Mesenchymal stem cell (in vitro differentiated cells and primary cell): ENCODE data around the gene PTGER4.
A peak's percentile ranks its signal among the peaks of the same experiment; 100 is the strongest.

Source experiments
- DNase-seq: peaks from one replicate; pipeline ENCODE4 v3.0.0-alpha.2; 2013
- H2AFZ ChIP-seq: one replicate; pipeline ENCODE4 v1.6.1; 2013; ENCODE audit warnings: low read depth, mild to moderate bottlenecking, control low read depth, inconsistent platforms, low read length, moderate library complexity
- H2AK5ac ChIP-seq: 2 replicates; pipeline ENCODE4 v1.6.1; 2013; ENCODE audit warnings: low read length, moderate library complexity, mild to moderate bottlenecking, inconsistent platforms; ENCODE audit not compliant: severe bottlenecking
- H2BK120ac ChIP-seq: one replicate; pipeline ENCODE4 v1.6.1; 2013; ENCODE audit warnings: low read depth, mild to moderate bottlenecking, inconsistent platforms, low read length, moderate library complexity
- H2BK12ac ChIP-seq, 2 experiments: one replicate each; pipeline ENCODE4 v1.6.1; 2013; ENCODE audit warnings: inconsistent platforms in 2 of 2, low read length in 2 of 2, mild to moderate bottlenecking in 2 of 2, moderate library complexity in 2 of 2, control low read depth in 1 of 2
- H2BK15ac ChIP-seq: one replicate; pipeline ENCODE4 v1.6.1; 2013; ENCODE audit warnings: mild to moderate bottlenecking, low read depth, inconsistent platforms; ENCODE audit not compliant: poor library complexity, severe bottlenecking
- H2BK5ac ChIP-seq: 2 replicates; pipeline ENCODE4 v1.6.1; 2013; ENCODE audit warnings: low read depth, mild to moderate bottlenecking, low read length, control low read depth, inconsistent platforms; ENCODE audit not compliant: poor library complexity, severe bottlenecking
- H3K14ac ChIP-seq, 2 experiments: one replicate each; pipeline ENCODE4 v1.6.1; 2013; ENCODE audit warnings: inconsistent platforms in 2 of 2, low read length in 2 of 2, control low read depth in 1 of 2, mild to moderate bottlenecking in 1 of 2, moderate library complexity in 1 of 2
- H3K18ac ChIP-seq, 2 experiments: one replicate each; pipeline ENCODE4 v1.6.1; 2013; ENCODE audit warnings: inconsistent platforms in 2 of 2, low read length in 2 of 2, control low read depth in 1 of 2, low read depth in 1 of 2, mild to moderate bottlenecking in 1 of 2
- H3K23ac ChIP-seq, 2 experiments: one replicate each; pipeline ENCODE4 v1.6.1; 2013; ENCODE audit warnings: inconsistent platforms in 2 of 2, low read length in 2 of 2, mild to moderate bottlenecking in 2 of 2, moderate library complexity in 2 of 2, control low read depth in 1 of 2
- H3K27ac ChIP-seq: 2 replicates; pipeline ENCODE4 v1.5.1; 2013; ENCODE audit warnings: mild to moderate bottlenecking, moderate library complexity, low read length, control low read depth, inconsistent platforms; ENCODE audit not compliant: poor library complexity, severe bottlenecking
- H3K27me3 ChIP-seq, 2 experiments: 2 replicates each; pipeline versions ENCODE4 v1.6.1 to v1.7.0; 2013; ENCODE audit warnings: low read length in 2 of 2, mild to moderate bottlenecking in 2 of 2, moderate library complexity in 2 of 2, control low read depth in 1 of 2, inconsistent platforms in 1 of 2; ENCODE audit not compliant: control insufficient read depth in 1 of 2, insufficient read depth in 1 of 2
- H3K36me3 ChIP-seq, 2 experiments: 2 replicates each; pipeline versions ENCODE4 v1.6.1 to v1.7.0; 2013; ENCODE audit warnings: low read length in 2 of 2, control low read depth in 1 of 2, inconsistent platforms in 1 of 2, low read depth in 1 of 2, mild to moderate bottlenecking in 1 of 2; ENCODE audit not compliant: insufficient read depth in 2 of 2, control insufficient read depth in 1 of 2
- H3K4ac ChIP-seq, 2 experiments: one replicate each; pipeline ENCODE4 v1.6.1; 2013; ENCODE audit warnings: inconsistent platforms in 2 of 2, low read length in 2 of 2, mild to moderate bottlenecking in 2 of 2, moderate library complexity in 2 of 2, control low read depth in 1 of 2, low read depth in 1 of 2
- H3K4me1 ChIP-seq: 2 replicates; pipeline ENCODE4 v1.6.1; 2013; ENCODE audit warnings: low read depth, low read length, control low read depth; ENCODE audit not compliant: control insufficient read depth, insufficient read depth
- H3K4me2 ChIP-seq: 2 replicates; pipeline ENCODE4 v1.6.1; 2013; ENCODE audit warnings: low read length, mild to moderate bottlenecking, inconsistent platforms; ENCODE audit not compliant: poor library complexity, severe bottlenecking
- H3K4me3 ChIP-seq, 2 experiments: 2 replicates each; pipeline versions ENCODE4 v1.5.1 to v1.7.0; 2013; ENCODE audit warnings: low read length in 2 of 2, mild to moderate bottlenecking in 2 of 2, control low read depth in 1 of 2, low read depth in 1 of 2; ENCODE audit not compliant: insufficient read depth in 1 of 2
- H3K79me1 ChIP-seq: replicated peaks from 2 replicates; pipeline ENCODE4 v1.6.1; 2013; ENCODE audit warnings: mild to moderate bottlenecking, control low read depth, low read length, inconsistent platforms; ENCODE audit not compliant: poor library complexity, severe bottlenecking
- H3K9ac ChIP-seq: 2 replicates; pipeline ENCODE4 v1.7.0; 2013; ENCODE audit warnings: mild to moderate bottlenecking, low read length, moderate library complexity
- H3K9me3 ChIP-seq: 2 replicates; pipeline ENCODE4 v1.7.0; 2013; ENCODE audit warnings: mild to moderate bottlenecking, low read length; ENCODE audit not compliant: control insufficient read depth
- H4K8ac ChIP-seq: one replicate; pipeline ENCODE4 v1.6.1; 2013; ENCODE audit warnings: inconsistent platforms, mild to moderate bottlenecking, low read length, moderate library complexity
- H4K91ac ChIP-seq: one replicate; pipeline ENCODE4 v1.6.1; 2013; ENCODE audit warnings: mild to moderate bottlenecking, low read length, inconsistent platforms
- WGBS: methylation state at CpG from one replicate; pipeline ENCODE4 v1.1.7; 2013; ENCODE audit warnings: mixed read lengths; 5-methylcytosine and 5-hydroxymethylcytosine counted together

The PTGER4 gene

DNA sequence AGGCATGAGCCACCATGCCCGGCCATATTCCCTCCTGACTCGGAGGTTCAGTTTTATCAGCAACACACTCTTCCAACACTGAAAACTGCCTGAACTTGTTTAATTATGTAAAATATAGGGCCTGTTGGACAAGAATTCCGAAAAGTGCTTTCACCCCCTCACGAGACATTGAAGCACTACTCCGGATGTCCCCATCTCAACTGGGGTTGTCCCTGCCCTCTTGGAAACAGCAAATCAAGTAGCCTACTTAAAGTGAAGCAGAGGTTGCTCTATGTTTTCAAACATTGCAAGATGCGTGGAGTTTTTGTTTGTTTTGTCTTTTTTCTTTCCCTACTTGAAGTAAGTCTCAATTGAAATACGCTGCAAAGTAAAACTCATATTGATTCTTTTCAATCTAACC, 7.6 kb downstream of the PTGER4 start:
- DNase-seq: no peak
- Histone ChIP-seq H3K79me1 (peaks cover 4% of the 10 kb centered on the region), H2AFZ (no peak overlapping the region), H3K9me3 (no peaks in the 10 kb centered on the region), H4K8ac (no peak overlapping the region), H3K36me3 (peaks cover 6 to 8% of the 10 kb centered on the region in 2 experiments), H3K4ac (no peak overlapping the region), H3K27me3 (no peaks in the 10 kb centered on the region), H3K4me1 (peaks cover 2% of the 10 kb centered on the region), H2AK5ac (no peak overlapping the region), H4K91ac (no peak overlapping the region), H3K14ac (no peak overlapping the region), H3K23ac (no peak overlapping the region), H2BK12ac (no peak overlapping the region), H3K27ac (no peak overlapping the region), H2BK15ac (no peak overlapping the region), H2BK5ac (no peak overlapping the region), H3K18ac (no peak overlapping the region), H3K4me2 (no peak overlapping the region), H2BK120ac (no peak overlapping the region), H3K9ac (peak overlapping the region; percentile 68), H3K4me3 (no peak overlapping the region)
- WGBS: 97% methylated on average over 4 of the region's 7 CpGs

DNA sequence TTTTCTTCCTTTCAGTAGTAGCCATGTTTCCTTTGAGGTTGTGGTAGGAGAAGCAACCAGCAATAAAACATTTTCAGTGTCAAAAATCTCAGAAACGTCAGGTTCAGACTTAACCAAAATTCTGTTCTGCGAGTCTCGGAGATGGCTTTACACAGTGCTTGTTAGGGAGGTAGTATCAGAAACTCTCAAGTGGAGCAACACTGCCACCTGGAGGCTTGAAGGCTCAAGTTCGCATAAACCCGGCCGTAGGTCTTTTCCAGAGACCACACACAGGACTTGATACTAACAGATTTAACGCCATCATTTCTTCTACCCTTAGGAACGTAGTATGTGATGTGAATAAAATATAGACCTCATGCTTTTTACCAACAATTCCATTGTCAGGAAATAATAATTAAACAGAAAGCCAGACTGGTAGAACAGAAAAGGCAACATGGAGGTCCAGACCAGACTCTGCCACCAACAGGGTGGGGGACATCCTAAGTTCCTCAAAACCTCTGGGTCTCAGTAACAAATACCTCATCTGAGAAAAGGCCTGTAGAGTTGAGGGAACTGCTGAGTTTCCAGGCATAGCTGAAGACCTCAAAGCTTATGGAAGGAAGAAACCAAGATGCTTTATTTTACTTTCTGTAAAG, 8.5 kb downstream of the PTGER4 start:
- H2AFZ ChIP-seq: no peak overlapping the region
- H3K9ac ChIP-seq: peak overlapping the region; percentile 68
- H4K8ac ChIP-seq: no peak overlapping the region
- no peak overlapping the region for H3K23ac ChIP-seq
- no peak overlapping the region for H3K14ac ChIP-seq
- H2BK15ac ChIP-seq: no peak overlapping the region
- no peaks in the 10 kb centered on the region for H3K27me3 ChIP-seq
- H4K91ac ChIP-seq: no peak overlapping the region
- H3K18ac ChIP-seq: no peak overlapping the region
- H3K9me3 ChIP-seq: no peaks in the 10 kb centered on the region
- H3K4me1 ChIP-seq: peaks cover 2% of the 10 kb centered on the region
- peaks cover 6% of the 10 kb centered on the region for H3K79me1 ChIP-seq
- H3K4me3 ChIP-seq: no peak overlapping the region
- peak overlapping the region in 1 of 2 experiments; percentile 3 for H3K4ac ChIP-seq
- H2BK5ac ChIP-seq: no peak overlapping the region
- WGBS: 11% methylated on average over 3 of the region's 8 CpGs
- peak; percentile 86 for DNase-seq
- no peak overlapping the region for H3K4me2 ChIP-seq
- H2AK5ac ChIP-seq: no peak overlapping the region
- no peak overlapping the region for H3K27ac ChIP-seq
- no peak overlapping the region for H2BK120ac ChIP-seq
- peaks cover 10% of the 10 kb centered on the region in 2 experiments for H3K36me3 ChIP-seq
- no peak overlapping the region for H2BK12ac ChIP-seq

DNA sequence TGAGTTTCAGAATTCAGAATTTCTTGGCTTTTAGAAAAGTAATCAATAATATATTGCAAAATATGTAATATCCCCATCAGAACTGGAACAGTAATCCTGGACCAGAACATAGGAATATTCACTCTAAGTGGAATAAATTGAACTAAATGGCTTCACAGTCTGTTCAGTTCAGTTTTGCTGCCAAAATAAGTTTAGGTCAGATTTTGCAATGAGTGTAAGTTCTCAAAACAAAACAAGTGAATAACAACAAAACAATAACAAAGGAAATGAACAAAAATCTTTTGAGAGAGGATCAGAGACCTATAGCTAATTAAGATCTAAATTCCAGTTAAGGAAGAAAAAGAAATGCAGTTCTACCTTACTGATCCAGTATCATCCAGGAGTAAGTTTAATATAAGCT, 9.3 kb downstream of the PTGER4 start:
- H3K18ac ChIP-seq: no peak overlapping the region
- H3K4me2 ChIP-seq: no peak overlapping the region
- no peak overlapping the region for H4K91ac ChIP-seq
- no peak overlapping the region for H3K4me3 ChIP-seq
- H3K14ac ChIP-seq: no peak overlapping the region
- no peak overlapping the region for H2BK15ac ChIP-seq
- H2AK5ac ChIP-seq: no peak overlapping the region
- no peaks in the 10 kb centered on the region for H3K9me3 ChIP-seq
- H2BK120ac ChIP-seq: no peak overlapping the region
- peak overlapping the region; percentile 68 for H3K9ac ChIP-seq
- H3K79me1 ChIP-seq: peaks cover 6% of the 10 kb centered on the region
- H3K27me3 ChIP-seq: no peaks in the 10 kb centered on the region
- no peak overlapping the region for H3K27ac ChIP-seq
- H3K4ac ChIP-seq: no peak overlapping the region
- H2BK12ac ChIP-seq: no peak overlapping the region
- H3K4me1 ChIP-seq: peaks cover 2% of the 10 kb centered on the region
- no peak overlapping the region for H2BK5ac ChIP-seq
- DNase-seq: no peak
- H4K8ac ChIP-seq: no peak overlapping the region
- H3K23ac ChIP-seq: no peak overlapping the region
- H3K36me3 ChIP-seq: peaks cover 10 to 12% of the 10 kb centered on the region in 2 experiments
- no peak overlapping the region for H2AFZ ChIP-seq

GRCh38 chr5:40689438-40689837, 9.7 kb downstream of the PTGER4 start:
- no peak overlapping the region for H2BK15ac ChIP-seq
- DNase-seq: peak; percentile 92

More at GRCh38 chr5:40689438-40689837, 9.7 kb downstream of the PTGER4 start:
- Histone ChIP-seq H2AFZ (no peak overlapping the region), H4K91ac (no peak overlapping the region), H3K27me3 (no peaks in the 10 kb centered on the region), H3K4me3 (no peak overlapping the region), H2BK120ac (no peak overlapping the region), H2BK12ac (no peak overlapping the region), H3K9me3 (no peaks in the 10 kb centered on the region), H3K23ac (no peak overlapping the region), H3K36me3 (peaks cover 14 to 15% of the 10 kb centered on the region in 2 experiments), H3K18ac (no peak overlapping the region), H3K79me1 (peaks cover 8% of the 10 kb centered on the region), H3K14ac (no peak overlapping the region), H3K9ac (peak overlapping the region; percentile 68), H3K27ac (no peak overlapping the region), H2AK5ac (no peak overlapping the region), H4K8ac (no peak overlapping the region), H2BK5ac (no peak overlapping the region), H3K4me2 (no peak overlapping the region), H3K4ac (no peak overlapping the region), H3K4me1 (peaks cover 2% of the 10 kb centered on the region)
- 7% methylated on average over 2 of the region's 3 CpGs for WGBS
